ELF-1 (cell line): ENCODE measurements around the gene GUCA2B.

Experiments
- DNase-seq: peaks from one replicate; pipeline ENCODE4 v3.0.0-alpha.2; 2016; ENCODE audit warnings: low read depth, low spot score

Gene GUCA2B

GRCh38 chr1:42184616-42185015 is 31.4 kb downstream of the GUCA2B start:
- DNase-seq, result no peak

- DNase-seq, result no peak
These were observed 32.9 kb downstream of the GUCA2B start for GRCh38 chr1:42186152-42186551.

- no peak for DNase-seq
These were observed 37.0 kb downstream of the GUCA2B start for GRCh38 chr1:42189931-42190853.

GRCh38 chr1:42191319-42191718 is 38.1 kb downstream of the GUCA2B start:
- no peak for DNase-seq

- no peak for DNase-seq
These were observed 38.9 kb downstream of the GUCA2B start for GRCh38 chr1:42192106-42192505.

- no peak for DNase-seq
These were observed 42.6 kb downstream of the GUCA2B start for GRCh38 chr1:42195841-42196240.

- no peak for DNase-seq
These were observed 45.0 kb downstream of the GUCA2B start for GRCh38 chr1:42198251-42198650.

GRCh38 chr1:42201986-42202385 is 48.8 kb downstream of the GUCA2B start:
- DNase-seq, result no peak
